ENCODE data around the gene GPX6. TPM values are rescaled to one million over a fixed set of nuclear protein-coding genes. Genes with fewer than 3 reads are reported as not detected.

The GPX6 gene
- total and polyA plus RNA-seq, 10 of the 15 experiments (the other 5 are each of a cell fraction or from before 2014, with no cell fraction given), result not detected

DNA sequence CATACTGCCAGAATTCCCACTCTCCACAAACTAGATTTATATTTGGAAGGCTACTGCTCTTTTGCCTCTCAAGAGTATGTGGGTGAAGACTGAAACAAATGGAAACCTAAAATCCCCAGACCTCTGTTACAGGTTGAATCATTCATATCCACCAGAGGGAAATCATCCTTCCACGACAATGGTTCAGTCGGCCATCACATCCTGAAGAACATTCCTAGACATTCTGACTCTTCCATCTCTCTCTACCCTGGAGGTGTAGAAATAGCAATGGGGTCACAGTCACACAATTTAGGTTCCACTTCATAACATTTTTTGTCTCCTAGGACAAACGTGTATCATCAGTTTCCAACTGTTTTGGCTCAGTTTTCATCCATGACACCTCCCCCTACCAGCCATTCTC, 18.7 kb upstream of the GPX6 start:
- 17% methylated on average over 3 of the region's 3 CpGs for WGBS (ENCODE audit: insufficient coverage, insufficient replicate concordance, low lambda C conversion rate, missing lambda C conversion rate)
- Histone ChIP-seq H3K27me3 (replicated peaks in 1 of 2; ENCODE audit: control insufficient read depth in 2 of 2, insufficient read depth in 2 of 2, low read length in 1 of 2) (no peaks in the 10 kb centered on the region), H3K9me3 (replicated peaks; ENCODE audit: control insufficient read depth, insufficient read depth, low read length) (no peaks in the 10 kb centered on the region), H3K4me3 (no peak overlapping the region), H4K20me1 (ENCODE audit: control insufficient read depth, insufficient read depth) (no peaks in the 10 kb centered on the region), H2AFZ (ENCODE audit: control insufficient read depth, low read depth, low read length) (no peak overlapping the region), H3K36me3 (ENCODE audit: control insufficient read depth in 2 of 2, insufficient read depth in 2 of 2, low read length in 1 of 2) (no peaks in the 10 kb centered on the region), H3K9ac (ENCODE audit: control insufficient read depth, insufficient read depth, low read length) (no peak overlapping the region), H3K79me2 (ENCODE audit: control insufficient read depth, insufficient read depth, low read length) (no peaks in the 10 kb centered on the region), H3K4me1 (ENCODE audit: control insufficient read depth, insufficient read depth, low read length) (peaks cover 3% of the 10 kb centered on the region; the same call in 1 of the 2 replicates), H3K27ac (ENCODE audit: control insufficient read depth, insufficient read depth) (no peak overlapping the region), H3K4me2 (ENCODE audit: control insufficient read depth, insufficient read depth) (no peak overlapping the region)
- BruUV-seq (replicated peaks), result no TSS peak
- intact Hi-C loops (cut with micrococcal nuclease; ENCODE audit: unreplicated experiment) (no loop called here), in situ Hi-C loops (cut with MboI) (no loop called here)
- POLR2A ChIA-PET, result no interaction called here
- SMC1A ChIA-PET (ENCODE audit: uncharacterized antibody, unreplicated experiment), result no interaction called here
- no peak for DNase-seq (ENCODE audit: low read depth, low spot score)
- RAD21 ChIA-PET (ENCODE audit: unreplicated experiment), result no interaction called here
- no peak for TF ChIP-seq SIN3A (IDR thresholded peaks at IDR 0.05; ENCODE audit: low read depth, low read length)
- TF ChIP-seq IRF4 (IDR thresholded peaks at IDR 0.05; ENCODE audit: low read depth, low read length), result no peak
- no peak for TF ChIP-seq STAT3 (IDR thresholded peaks at IDR 0.05; ENCODE audit: low read depth, low read length)
- TF ChIP-seq SPI1 (IDR thresholded peaks at IDR 0.05; ENCODE audit: borderline replicate concordance, insufficient read depth, low read depth, low read length), result no peak
- no peak for TF ChIP-seq GATAD2B (conservative IDR thresholded peaks at IDR 0.05; ENCODE audit: low read depth)
- no peak for TF ChIP-seq FOXM1 (IDR thresholded peaks at IDR 0.05; ENCODE audit: low read depth, low read length)
- no peak for TF ChIP-seq SUPT20H (IDR thresholded peaks at IDR 0.05; ENCODE audit: borderline replicate concordance, control insufficient read depth, low read depth, low read length)
- no peak for TF ChIP-seq POLR2AphosphoS5 (IDR thresholded peaks at IDR 0.05; ENCODE audit: low read length)
- no peak for TF ChIP-seq DPF2 (IDR thresholded peaks at IDR 0.05)
- TF ChIP-seq ZSCAN29 (IDR thresholded peaks at IDR 0.05), result no peak
- TF ChIP-seq, protein P1, sequence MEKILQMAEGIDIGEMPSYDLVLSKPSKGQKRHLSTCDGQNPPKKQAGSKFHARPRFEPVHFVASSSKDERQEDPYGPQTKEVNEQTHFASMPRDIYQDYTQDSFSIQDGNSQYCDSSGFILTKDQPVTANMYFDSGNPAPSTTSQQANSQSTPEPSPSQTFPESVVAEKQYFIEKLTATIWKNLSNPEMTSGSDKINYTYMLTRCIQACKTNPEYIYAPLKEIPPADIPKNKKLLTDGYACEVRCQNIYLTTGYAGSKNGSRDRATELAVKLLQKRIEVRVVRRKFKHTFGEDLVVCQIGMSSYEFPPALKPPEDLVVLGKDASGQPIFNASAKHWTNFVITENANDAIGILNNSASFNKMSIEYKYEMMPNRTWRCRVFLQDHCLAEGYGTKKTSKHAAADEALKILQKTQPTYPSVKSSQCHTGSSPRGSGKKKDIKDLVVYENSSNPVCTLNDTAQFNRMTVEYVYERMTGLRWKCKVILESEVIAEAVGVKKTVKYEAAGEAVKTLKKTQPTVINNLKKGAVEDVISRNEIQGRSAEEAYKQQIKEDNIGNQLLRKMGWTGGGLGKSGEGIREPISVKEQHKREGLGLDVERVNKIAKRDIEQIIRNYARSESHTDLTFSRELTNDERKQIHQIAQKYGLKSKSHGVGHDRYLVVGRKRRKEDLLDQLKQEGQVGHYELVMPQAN (conservative IDR thresholded peaks at IDR 0.05), result no peak
- no peak for TF ChIP-seq ZNF274 (IDR thresholded peaks at IDR 0.05; ENCODE audit: insufficient read depth, insufficient read length)
- TF ChIP-seq RB1 (IDR thresholded peaks at IDR 0.05; ENCODE audit: borderline replicate concordance), result no peak
- TF ChIP-seq CHD4 (IDR thresholded peaks at IDR 0.05), result no peak
- ATAC-seq, result no peak
- CTCF ChIA-PET, result no interaction called here
- no peak for FAIRE-seq

Measured in GM12878 (cell line).